Measurements from ENCODE around the gene NOMO2. TPM values are rescaled to one million over a fixed set of nuclear protein-coding genes. Genes with fewer than 3 reads are reported as not detected.
"Not testable (repeated sequence)": the region's sequence is repeated elsewhere in the genome, so short reads cannot be mapped to it uniquely, and the experiment has no call there.

Gene NOMO2
- total and polyA plus RNA-seq, 7 experiments from 2014 or later = 56.0 to 95.0 (median 63.3) TPM

GRCh38 chr16:18575298-18575917 lies 13.5 kb upstream of the NOMO2 start:
- POLR2A ChIA-PET; H3K36me3 ChIP-seq (ENCODE audit: control insufficient read depth in 2 of 3, insufficient read depth in 3 of 3, low read length in 3 of 3); CTCF ChIA-PET; H3K9me3 Mint-ChIP-seq; H3K27ac Mint-ChIP-seq; H3K4me1 Mint-ChIP-seq; H3K4me3 ChIP-seq (ENCODE audit: low read length); DNase-seq; H3K27ac ChIP-seq (ENCODE audit: low read depth, low read length); intact Hi-C loops (cut with micrococcal nuclease); H3K9me3 ChIP-seq (ENCODE audit: control insufficient read depth in 2 of 3, low read length in 3 of 3); H3K36me3 Mint-ChIP-seq; H3K27me3 ChIP-seq (ENCODE audit: control insufficient read depth in 2 of 2, insufficient read depth in 2 of 2, low read length in 2 of 2); H3K4me1 ChIP-seq (ENCODE audit: control insufficient read depth in 2 of 2, insufficient read depth in 2 of 2, low read length in 2 of 2); ATAC-seq; H3K4me3 Mint-ChIP-seq: not testable (repeated sequence)
- peaks cover 0 to 11% (median 4%) of the 10 kb centered on the region in 5 donors for H3K27me3 Mint-ChIP-seq

- H3K4me1 ChIP-seq (ENCODE audit: control insufficient read depth in 2 of 2, insufficient read depth in 2 of 2, low read length in 2 of 2); H3K4me1 Mint-ChIP-seq; H3K27ac Mint-ChIP-seq; ATAC-seq; H3K27ac ChIP-seq (ENCODE audit: low read depth, low read length); H3K9me3 Mint-ChIP-seq; H3K36me3 Mint-ChIP-seq; CTCF ChIA-PET; H3K36me3 ChIP-seq (ENCODE audit: control insufficient read depth in 2 of 3, insufficient read depth in 3 of 3, low read length in 3 of 3); H3K27me3 ChIP-seq (ENCODE audit: control insufficient read depth in 2 of 2, insufficient read depth in 2 of 2, low read length in 2 of 2); H3K9me3 ChIP-seq (ENCODE audit: control insufficient read depth in 2 of 3, low read length in 3 of 3); H3K4me3 ChIP-seq (ENCODE audit: low read length); POLR2A ChIA-PET; DNase-seq; intact Hi-C loops (cut with micrococcal nuclease); H3K4me3 Mint-ChIP-seq: not testable (repeated sequence)
- H3K27me3 Mint-ChIP-seq = peaks cover 0 to 11% (median 4%) of the 10 kb centered on the region in 5 donors
Measured at GRCh38 chr16:18573887-18574286, 12.0 kb upstream of the NOMO2 start.

- H3K4me3 Mint-ChIP-seq; H3K4me3 ChIP-seq (ENCODE audit: low read length); intact Hi-C loops (cut with micrococcal nuclease): not testable (repeated sequence)
Measured at GRCh38 chr16:18572973-18573372, 11.1 kb upstream of the NOMO2 start.

GRCh38 chr16:18571307-18571850 lies 9.5 kb upstream of the NOMO2 start:
- ATAC-seq; H3K36me3 Mint-ChIP-seq; H3K36me3 ChIP-seq (ENCODE audit: control insufficient read depth in 2 of 3, insufficient read depth in 3 of 3, low read length in 3 of 3); H3K4me1 Mint-ChIP-seq; H3K4me3 Mint-ChIP-seq; H3K27ac Mint-ChIP-seq; CTCF ChIA-PET; H3K4me3 ChIP-seq (ENCODE audit: low read length); POLR2A ChIA-PET; H3K27me3 ChIP-seq (ENCODE audit: control insufficient read depth in 2 of 2, insufficient read depth in 2 of 2, low read length in 2 of 2); H3K9me3 ChIP-seq (ENCODE audit: control insufficient read depth in 2 of 3, low read length in 3 of 3); intact Hi-C loops (cut with micrococcal nuclease); H3K9me3 Mint-ChIP-seq; H3K4me1 ChIP-seq (ENCODE audit: control insufficient read depth in 2 of 2, insufficient read depth in 2 of 2, low read length in 2 of 2); DNase-seq; H3K27me3 Mint-ChIP-seq; H3K27ac ChIP-seq (ENCODE audit: low read depth, low read length): not testable (repeated sequence)

More at GRCh38 chr16:18572973-18573372, 11.1 kb upstream of the NOMO2 start:
- H3K9me3 ChIP-seq (ENCODE audit: control insufficient read depth in 2 of 3, low read length in 3 of 3); POLR2A ChIA-PET; ATAC-seq; H3K27me3 ChIP-seq (ENCODE audit: control insufficient read depth in 2 of 2, insufficient read depth in 2 of 2, low read length in 2 of 2); CTCF ChIA-PET; H3K4me1 Mint-ChIP-seq; H3K27ac ChIP-seq (ENCODE audit: low read depth, low read length); H3K36me3 ChIP-seq (ENCODE audit: control insufficient read depth in 2 of 3, insufficient read depth in 3 of 3, low read length in 3 of 3); H3K36me3 Mint-ChIP-seq; DNase-seq; H3K4me1 ChIP-seq (ENCODE audit: control insufficient read depth in 2 of 2, insufficient read depth in 2 of 2, low read length in 2 of 2); H3K27ac Mint-ChIP-seq; H3K9me3 Mint-ChIP-seq: not testable (repeated sequence)
- peaks cover 0 to 10% (median 4%) of the 10 kb centered on the region in 5 donors for H3K27me3 Mint-ChIP-seq

GRCh38 chr16:18570529-18571306 lies 8.8 kb upstream of the NOMO2 start:
- DNase-seq; H3K27ac ChIP-seq (ENCODE audit: low read depth, low read length); H3K4me1 Mint-ChIP-seq; POLR2A ChIA-PET; H3K9me3 ChIP-seq (ENCODE audit: control insufficient read depth in 2 of 3, low read length in 3 of 3); H3K4me1 ChIP-seq (ENCODE audit: control insufficient read depth in 2 of 2, insufficient read depth in 2 of 2, low read length in 2 of 2); H3K4me3 ChIP-seq (ENCODE audit: low read length); intact Hi-C loops (cut with micrococcal nuclease); CTCF ChIA-PET; H3K27ac Mint-ChIP-seq; H3K36me3 Mint-ChIP-seq; H3K36me3 ChIP-seq (ENCODE audit: control insufficient read depth in 2 of 3, insufficient read depth in 3 of 3, low read length in 3 of 3); ATAC-seq; H3K4me3 Mint-ChIP-seq; H3K9me3 Mint-ChIP-seq; H3K27me3 Mint-ChIP-seq; H3K27me3 ChIP-seq (ENCODE audit: control insufficient read depth in 2 of 2, insufficient read depth in 2 of 2, low read length in 2 of 2): not testable (repeated sequence)

GRCh38 chr16:18560416-18561220 lies 1.3 kb downstream of the NOMO2 start:
- intact Hi-C loops (cut with micrococcal nuclease) = not testable (repeated sequence)

More at GRCh38 chr16:18560416-18561220, 1.3 kb downstream of the NOMO2 start:
- Mint-ChIP-seq H3K4me1 (peaks cover 0 to 19% (median 14%) of the 10 kb centered on the region in 7 donors), H3K27ac (peak overlapping the region in 1 of 9 donors; percentile 58), H3K4me3 (peak overlapping the region in 9 of 10 donors; percentile 13 to 77 (median 37))
- H3K27ac ChIP-seq (ENCODE audit: low read depth, low read length); H3K4me1 ChIP-seq (ENCODE audit: control insufficient read depth in 2 of 2, insufficient read depth in 2 of 2, low read length in 2 of 2); H3K36me3 Mint-ChIP-seq; H3K27me3 ChIP-seq (ENCODE audit: control insufficient read depth in 2 of 2, insufficient read depth in 2 of 2, low read length in 2 of 2); H3K27me3 Mint-ChIP-seq; H3K9me3 ChIP-seq (ENCODE audit: control insufficient read depth in 2 of 3, low read length in 3 of 3); H3K4me3 ChIP-seq (ENCODE audit: low read length); DNase-seq; H3K36me3 ChIP-seq (ENCODE audit: control insufficient read depth in 2 of 3, insufficient read depth in 3 of 3, low read length in 3 of 3); H3K9me3 Mint-ChIP-seq; CTCF ChIA-PET; POLR2A ChIA-PET; ATAC-seq: not testable (repeated sequence)

Data from naive thymus-derived CD4-positive, alpha-beta T cell (primary cell).